D341Med (cell line): ENCODE measurements around the gene CDH4.

Experiments used
- DNase-seq: peaks from one replicate; pipeline ENCODE4 v3.0.0; 2012; ENCODE audit warnings: low spot score

Gene CDH4

GRCh38 chr20:61281286-61281795 is 29.3 kb downstream of the CDH4 start:
- no peak for DNase-seq

GRCh38 chr20:61284752-61285151 is 32.7 kb downstream of the CDH4 start:
- DNase-seq = no peak

- DNase-seq = no peak
Measured at GRCh38 chr20:61285152-61285645, 33.1 kb downstream of the CDH4 start.

- no peak for DNase-seq
Measured at GRCh38 chr20:61285691-61286090, 33.6 kb downstream of the CDH4 start.

- no peak for DNase-seq
Measured at GRCh38 chr20:61287583-61288275, 35.7 kb downstream of the CDH4 start.

GRCh38 chr20:61288331-61288784 is 36.3 kb downstream of the CDH4 start:
- no peak for DNase-seq

GRCh38 chr20:61289166-61289565 is 37.1 kb downstream of the CDH4 start:
- no peak for DNase-seq

GRCh38 chr20:61290721-61291120 is 38.7 kb downstream of the CDH4 start:
- DNase-seq = no peak

GRCh38 chr20:61291166-61291829 is 39.2 kb downstream of the CDH4 start:
- no peak for DNase-seq

- no peak for DNase-seq
Measured at GRCh38 chr20:61292391-61292790, 40.3 kb downstream of the CDH4 start.

- DNase-seq = no peak
Measured at GRCh38 chr20:61292821-61293612, 41.0 kb downstream of the CDH4 start.

- DNase-seq = no peak
Measured at GRCh38 chr20:61293951-61294350, 41.9 kb downstream of the CDH4 start.

GRCh38 chr20:61295249-61295648 is 43.2 kb downstream of the CDH4 start:
- DNase-seq = no peak

- DNase-seq = no peak
Measured at GRCh38 chr20:61295682-61296628, 43.9 kb downstream of the CDH4 start.

- DNase-seq = no peak
Measured at GRCh38 chr20:61296629-61297019, 44.6 kb downstream of the CDH4 start.

- no peak for DNase-seq
Measured at GRCh38 chr20:61297491-61297890, 45.4 kb downstream of the CDH4 start.

GRCh38 chr20:61297986-61298385 is 45.9 kb downstream of the CDH4 start:
- no peak for DNase-seq

- DNase-seq = no peak
Measured at GRCh38 chr20:61298661-61299060, 46.6 kb downstream of the CDH4 start.

GRCh38 chr20:61299104-61299503 is 47.0 kb downstream of the CDH4 start:
- no peak for DNase-seq

GRCh38 chr20:61299618-61300017 is 47.6 kb downstream of the CDH4 start:
- DNase-seq = no peak

GRCh38 chr20:61300293-61300692 is 48.2 kb downstream of the CDH4 start:
- no peak for DNase-seq
